GM12878 (cell line): ENCODE results near the gene IFNA13. TPM values are rescaled to one million over a fixed set of nuclear protein-coding genes. Genes with fewer than 3 reads are reported as not detected.

ENCODE experiments used
- ATAC-seq: fragments of 200-7000 bp; cut with Tn5 transposase; 3 replicates; pipeline ENCODE4 v1.9.1; 2020; ENCODE audit warnings: mild to moderate bottlenecking, moderate library complexity
- BruUV-seq: library from RNA; stranded (reverse); fragments of 400-500 nt; replicated peaks from 2 replicates; lab custom pipeline; 2021; lab: Mats Ljungman, UMichigan
- CTCF ChIA-PET: fragments of 300-600 bp; sonication (Branson Sonifier 250); formaldehyde crosslinking; extraction: SDS; loops from one replicate; lab custom pipeline; 2021; ENCODE audit warnings: inconsistent platforms; lab: Yijun Ruan, JAX
- POLR2A ChIA-PET: fragments of 350-600 bp; formaldehyde crosslinking; extraction: SDS; loops from one replicate; lab custom pipeline; 2021; ENCODE audit warnings: inconsistent platforms; lab: Charles Lee
- RAD21 ChIA-PET: fragments of 300-600 bp; sonication (Branson Sonifier 250); formaldehyde crosslinking; loops from one replicate; lab custom pipeline; 2023; ENCODE audit warnings: antibody characterized with exemption; ENCODE audit not compliant: unreplicated experiment; lab: Charles Lee
- SMC1A ChIA-PET: fragments of 300-600 bp; sonication (Branson Sonifier 250); formaldehyde crosslinking; loops from one replicate; lab custom pipeline; 2023; ENCODE audit not compliant: unreplicated experiment, uncharacterized antibody; lab: Charles Lee
- DNase-seq: peaks from one replicate; pipeline ENCODE4 v3.0.0-alpha.2; 2011; ENCODE audit warnings: low read depth, low spot score
- FAIRE-seq: peaks from 3 replicates; lab custom pipeline; 2011; peaks lifted over from hg19 to GRCh38; lab: Jason Lieb, UNC
- H2AFZ ChIP-seq: 2 replicates; pipeline ENCODE4 v1.6.0; 2011; ENCODE audit warnings: low read depth, low read length, control low read depth; ENCODE audit not compliant: control insufficient read depth
- H3K27ac ChIP-seq: 2 replicates; pipeline ENCODE4 v1.5.1; 2011; ENCODE audit warnings: control low read depth; ENCODE audit not compliant: control insufficient read depth, insufficient read depth
- H3K27me3 ChIP-seq, 2 experiments: replicated peaks in 1 of 2; 2 replicates each; pipeline versions ENCODE4 v1.6.0 to v1.6.1; 2011; ENCODE audit warnings: low read length in 1 of 2; ENCODE audit not compliant: control insufficient read depth in 2 of 2, insufficient read depth in 2 of 2
- H3K36me3 ChIP-seq, 2 experiments: 2 replicates each; pipeline ENCODE4 v1.5.1; 2011; ENCODE audit warnings: low read length in 1 of 2; ENCODE audit not compliant: control insufficient read depth in 2 of 2, insufficient read depth in 2 of 2
- H3K4me1 ChIP-seq: 2 replicates; pipeline ENCODE4 v1.6.1; 2011; ENCODE audit warnings: mild to moderate bottlenecking, low read length, moderate library complexity, mixed read lengths; ENCODE audit not compliant: control insufficient read depth, insufficient read depth
- H3K4me2 ChIP-seq: 2 replicates; pipeline ENCODE4 v1.6.0; 2011; ENCODE audit warnings: control low read depth; ENCODE audit not compliant: control insufficient read depth, insufficient read depth
- H3K4me3 ChIP-seq: fragments of 200-600 bp; sonication (generic); 2 replicates; pipeline ENCODE4 v1.5.1; 2016
- H3K79me2 ChIP-seq: 2 replicates; pipeline ENCODE4 v1.6.0; 2011; ENCODE audit warnings: low read length; ENCODE audit not compliant: control insufficient read depth, insufficient read depth
- H3K9ac ChIP-seq: 2 replicates; pipeline ENCODE4 v1.8.0; 2011; ENCODE audit warnings: low read length, control low read depth, mixed read lengths; ENCODE audit not compliant: control insufficient read depth, insufficient read depth
- H3K9me3 ChIP-seq: replicated peaks from 3 replicates; pipeline ENCODE4 v1.5.1; 2011; ENCODE audit warnings: mild to moderate bottlenecking, low read length; ENCODE audit not compliant: control insufficient read depth, insufficient read depth
- H4K20me1 ChIP-seq: 2 replicates; pipeline ENCODE4 v1.6.0; 2011; ENCODE audit not compliant: control insufficient read depth, insufficient read depth
- EGR1 ChIP-seq, 2 experiments: IDR thresholded peaks; 1 replicate in 1 of 2; 2 replicates in 1 of 2; pipeline ENCODE4 v1.6.1; 2011 to 2012; ENCODE audit warnings: low read depth in 2 of 2, low read length in 2 of 2, borderline replicate concordance in 1 of 2, mild to moderate bottlenecking in 1 of 2, moderate library complexity in 1 of 2
- EP300 ChIP-seq, 2 experiments: fragments of 150-350 bp in 1 of 2; IDR thresholded peaks; 2 replicates each; pipeline ENCODE4 v1.6.1; 2011 to 2012; ENCODE audit warnings: low read depth in 2 of 2, low read length in 2 of 2, borderline replicate concordance in 1 of 2, improper control_type of control experiment in 1 of 2, inconsistent platforms in 1 of 2; ENCODE audit not compliant: control insufficient read depth in 1 of 2
- HCFC1 ChIP-seq: fragments of 150-350 bp; IDR thresholded peaks from 2 replicates; pipeline ENCODE4 v1.6.1; 2014; ENCODE audit warnings: low read length
- NFXL1 ChIP-seq: fragments of 450-650 bp; IDR thresholded peaks from 2 replicates; pipeline ENCODE4 v1.6.1; 2017; ENCODE audit warnings: antibody characterized with exemption, mild to moderate bottlenecking, borderline replicate concordance
- POLR2AphosphoS2 ChIP-seq: IDR thresholded peaks from 2 replicates; pipeline ENCODE4 v1.6.1; 2011; ENCODE audit warnings: low read depth, mild to moderate bottlenecking, low read length, improper control_type of control experiment, moderate library complexity
- POLR2AphosphoS5 ChIP-seq: IDR thresholded peaks from 2 replicates; pipeline ENCODE4 v1.6.1; 2011; ENCODE audit warnings: mild to moderate bottlenecking, low read length, inconsistent platforms
- SKIL ChIP-seq: fragments of 450-650 bp; IDR thresholded peaks from 2 replicates; pipeline ENCODE4 v1.6.1; 2017; ENCODE audit warnings: mild to moderate bottlenecking, low read depth, inconsistent platforms; ENCODE audit not compliant: poor library complexity, severe bottlenecking
- TARDBP ChIP-seq: IDR thresholded peaks from 2 replicates; pipeline ENCODE4 v1.6.1; 2016; ENCODE audit warnings: borderline replicate concordance
- ZBED1 ChIP-seq: IDR thresholded peaks from 2 replicates; pipeline ENCODE4 v1.6.1; 2016; ENCODE audit warnings: borderline replicate concordance
- ZNF24 ChIP-seq: fragments of 450-650 bp; IDR thresholded peaks from 2 replicates; pipeline ENCODE4 v1.6.1; 2017; ENCODE audit warnings: antibody characterized with exemption, mild to moderate bottlenecking
- ZNF274 ChIP-seq: IDR thresholded peaks from one replicate; pipeline ENCODE4 v1.8.0; 2011; ENCODE audit not compliant: insufficient read length, insufficient read depth
- ZZZ3 ChIP-seq: IDR thresholded peaks from 2 replicates; pipeline ENCODE4 v1.6.1; 2011; ENCODE audit warnings: low read depth; ENCODE audit not compliant: control insufficient read depth, insufficient read length
- WGBS: methylation state at CpG from one replicate; pipeline ENCODE4 v1.1.6; 2016; ENCODE audit warnings: low lambda C conversion rate; ENCODE audit not compliant: insufficient replicate concordance, insufficient coverage; ENCODE audit errors: missing lambda C conversion rate; 5-methylcytosine and 5-hydroxymethylcytosine counted together
- in situ Hi-C: fragments of 300-500 bp; cut with MboI; formaldehyde crosslinking; loops from 9 replicates; pipeline ENCODE4 v1.14.3; 2018; ENCODE audit warnings: mixed read lengths
- intact Hi-C: fragments of 100-400 bp; cut with micrococcal nuclease; formaldehyde crosslinking; loops from one replicate; pipeline ENCODE4 v1.14.2; 2022; ENCODE audit not compliant: unreplicated experiment
- polyA plus RNA-seq, 11 experiments: library from polyadenylated mRNA; depleted of rRNA in 4 of 11; unstranded in 6 of 11; stranded (reverse) in 5 of 11; fragments of >200 nt; fragmentation: Nextera tagmentation in 4 of 11; fragmentation: Illumina TruSeq in 1 of 11; extraction: Ambion mirVana in 4 of 11; extraction: Trizol in 1 of 11; gene quantifications; 1 replicate in 1 of 11; 2 replicates in 10 of 11; pipeline versions ENCODE4 v1.2.1 to v1.2.3, GENCODE V29; 2011 to 2016; ENCODE audit warnings: inconsistent platforms in 2 of 11, missing spikeins in 2 of 11, low read depth in 1 of 11
- total RNA-seq, 4 experiments: library from RNA; depleted of rRNA in 3 of 4; stranded (reverse); fragments of >200 nt in 3 of 4; fragmentation: Illumina TruSeq in 1 of 4; extraction: Trizol in 1 of 4; gene quantifications; 2 replicates each; pipeline versions ENCODE4 v1.2.1 to v1.2.3, GENCODE V29; 2013 to 2021
- TF ChIP-seq, protein P1 (sequence below): fragments of 450-650 bp; formaldehyde crosslinking; IDR thresholded peaks from 2 replicates; pipeline ENCODE4 v1.4.0; 2020; ENCODE audit warnings: mild to moderate bottlenecking, moderate library complexity
- TF ChIP-seq, protein P2 (sequence below): fragments of 450-650 bp; conservative IDR thresholded peaks from 2 replicates; pipeline ENCODE4 v1.6.1; 2017; ENCODE audit warnings: mild to moderate bottlenecking, moderate library complexity

Gene IFNA13
- total and polyA plus RNA-seq, 10 of the 15 experiments (the other 5 are each of a cell fraction or from before 2014, with no cell fraction given), result not detected

- RAD21 ChIA-PET, result interaction anchor here (2.3 kb wide), 1 partner anchor 78 kb away, joined by 18 read pairs; no protein-coding TSS in a partner anchor
- no TSS peak for BruUV-seq
- no peaks in the 10 kb centered on the region for H4K20me1 ChIP-seq
- in situ Hi-C loops (no loop called here), intact Hi-C loops (no loop called here)
- DNase-seq, result no peak
- ATAC-seq, result no peak
- H3K27me3 ChIP-seq, result peaks cover 0 to 2% of the 10 kb centered on the region in 2 experiments; a peak in 2 of 4 replicates
- H3K9ac ChIP-seq, result no peak overlapping the region
- H3K27ac ChIP-seq, result no peak overlapping the region
- no peaks in the 10 kb centered on the region for H3K4me1 ChIP-seq
- H3K36me3 ChIP-seq, result no peaks in the 10 kb centered on the region
- no peak overlapping the region for H3K4me3 ChIP-seq
- TF ChIP-seq TARDBP, result no peak
- TF ChIP-seq, protein P1, sequence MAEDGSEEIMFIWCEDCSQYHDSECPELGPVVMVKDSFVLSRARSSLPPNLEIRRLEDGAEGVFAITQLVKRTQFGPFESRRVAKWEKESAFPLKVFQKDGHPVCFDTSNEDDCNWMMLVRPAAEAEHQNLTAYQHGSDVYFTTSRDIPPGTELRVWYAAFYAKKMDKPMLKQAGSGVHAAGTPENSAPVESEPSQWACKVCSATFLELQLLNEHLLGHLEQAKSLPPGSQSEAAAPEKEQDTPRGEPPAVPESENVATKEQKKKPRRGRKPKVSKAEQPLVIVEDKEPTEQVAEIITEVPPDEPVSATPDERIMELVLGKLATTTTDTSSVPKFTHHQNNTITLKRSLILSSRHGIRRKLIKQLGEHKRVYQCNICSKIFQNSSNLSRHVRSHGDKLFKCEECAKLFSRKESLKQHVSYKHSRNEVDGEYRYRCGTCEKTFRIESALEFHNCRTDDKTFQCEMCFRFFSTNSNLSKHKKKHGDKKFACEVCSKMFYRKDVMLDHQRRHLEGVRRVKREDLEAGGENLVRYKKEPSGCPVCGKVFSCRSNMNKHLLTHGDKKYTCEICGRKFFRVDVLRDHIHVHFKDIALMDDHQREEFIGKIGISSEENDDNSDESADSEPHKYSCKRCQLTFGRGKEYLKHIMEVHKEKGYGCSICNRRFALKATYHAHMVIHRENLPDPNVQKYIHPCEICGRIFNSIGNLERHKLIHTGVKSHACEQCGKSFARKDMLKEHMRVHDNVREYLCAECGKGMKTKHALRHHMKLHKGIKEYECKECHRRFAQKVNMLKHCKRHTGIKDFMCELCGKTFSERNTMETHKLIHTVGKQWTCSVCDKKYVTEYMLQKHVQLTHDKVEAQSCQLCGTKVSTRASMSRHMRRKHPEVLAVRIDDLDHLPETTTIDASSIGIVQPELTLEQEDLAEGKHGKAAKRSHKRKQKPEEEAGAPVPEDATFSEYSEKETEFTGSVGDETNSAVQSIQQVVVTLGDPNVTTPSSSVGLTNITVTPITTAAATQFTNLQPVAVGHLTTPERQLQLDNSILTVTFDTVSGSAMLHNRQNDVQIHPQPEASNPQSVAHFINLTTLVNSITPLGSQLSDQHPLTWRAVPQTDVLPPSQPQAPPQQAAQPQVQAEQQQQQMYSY (CRISPR knock-in tag), result no peak
- TF ChIP-seq ZNF24, result no peak
- no peak for TF ChIP-seq POLR2AphosphoS5
- TF ChIP-seq, protein P2, sequence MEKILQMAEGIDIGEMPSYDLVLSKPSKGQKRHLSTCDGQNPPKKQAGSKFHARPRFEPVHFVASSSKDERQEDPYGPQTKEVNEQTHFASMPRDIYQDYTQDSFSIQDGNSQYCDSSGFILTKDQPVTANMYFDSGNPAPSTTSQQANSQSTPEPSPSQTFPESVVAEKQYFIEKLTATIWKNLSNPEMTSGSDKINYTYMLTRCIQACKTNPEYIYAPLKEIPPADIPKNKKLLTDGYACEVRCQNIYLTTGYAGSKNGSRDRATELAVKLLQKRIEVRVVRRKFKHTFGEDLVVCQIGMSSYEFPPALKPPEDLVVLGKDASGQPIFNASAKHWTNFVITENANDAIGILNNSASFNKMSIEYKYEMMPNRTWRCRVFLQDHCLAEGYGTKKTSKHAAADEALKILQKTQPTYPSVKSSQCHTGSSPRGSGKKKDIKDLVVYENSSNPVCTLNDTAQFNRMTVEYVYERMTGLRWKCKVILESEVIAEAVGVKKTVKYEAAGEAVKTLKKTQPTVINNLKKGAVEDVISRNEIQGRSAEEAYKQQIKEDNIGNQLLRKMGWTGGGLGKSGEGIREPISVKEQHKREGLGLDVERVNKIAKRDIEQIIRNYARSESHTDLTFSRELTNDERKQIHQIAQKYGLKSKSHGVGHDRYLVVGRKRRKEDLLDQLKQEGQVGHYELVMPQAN, result no peak
- TF ChIP-seq ZBED1, result no peak
- no peak for TF ChIP-seq EGR1 (IDR thresholded peaks at IDR 0.05; ENCODE audit: borderline replicate concordance in 1 of 2, low read depth in 2 of 2, low read length in 2 of 2)
- TF ChIP-seq NFXL1, result no peak
- TF ChIP-seq POLR2AphosphoS2, result no peak
- no peak for TF ChIP-seq HCFC1
- TF ChIP-seq EP300 (IDR thresholded peaks at IDR 0.05; ENCODE audit: borderline replicate concordance in 1 of 2, control insufficient read depth in 1 of 2, low read depth in 2 of 2, low read length in 2 of 2), result no peak
- no peak for TF ChIP-seq SKIL
- TF ChIP-seq ZZZ3, result no peak
- TF ChIP-seq ZNF274, result no peak
- TF ChIP-seq, all 136 proteins: peak for 0
- Histone ChIP-seq H2AFZ (no peak overlapping the region), H3K9me3 (no peaks in the 10 kb centered on the region), H3K4me2 (no peak overlapping the region), H3K79me2 (no peaks in the 10 kb centered on the region; the same call in 1 of the 2 replicates)
- SMC1A ChIA-PET, result interaction anchor here (0.9 to 2.6 kb wide), 3 partner anchors 73 to 86 kb away, joined by 3 to 19 read pairs (median 5); no protein-coding TSS in a partner anchor
- no peak for FAIRE-seq
- POLR2A ChIA-PET, result interaction anchor here (1.8 kb wide), 1 partner anchor 75 kb away, joined by 4 read pairs; no protein-coding TSS in a partner anchor
- 30% methylated on average over 3 of the region's 3 CpGs for WGBS
- CTCF ChIA-PET, result interaction anchor here (0.9 to 3.4 kb wide), 6 partner anchors 8 to 86 kb away, joined by 3 to 35 read pairs (median 7); no protein-coding TSS in a partner anchor
Observed at GRCh38 chr9:21404146-21404545, 36.3 kb upstream of the IFNA13 start.
